Measurements from ENCODE around the gene ANGPTL5.

DNA sequence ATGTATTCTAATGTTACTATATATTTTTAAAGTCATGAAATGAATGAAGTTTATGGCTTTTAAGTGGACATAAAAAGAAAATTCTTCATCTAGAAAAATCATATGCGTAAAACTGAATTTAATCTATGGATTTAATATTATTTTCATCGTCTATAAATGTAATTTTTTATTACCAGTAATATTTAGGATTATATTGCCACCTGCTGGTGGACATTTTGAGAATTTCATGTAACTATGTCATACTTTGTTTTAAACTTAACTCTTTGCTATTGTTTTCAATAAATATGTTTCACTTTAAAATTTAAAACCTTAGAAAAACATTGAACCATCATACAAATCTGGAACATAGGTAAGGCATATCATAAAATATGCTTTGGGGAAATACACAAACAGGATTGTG lies 68.1 kb downstream of the ANGPTL5 start:
- TF ChIP-seq, protein P1, sequence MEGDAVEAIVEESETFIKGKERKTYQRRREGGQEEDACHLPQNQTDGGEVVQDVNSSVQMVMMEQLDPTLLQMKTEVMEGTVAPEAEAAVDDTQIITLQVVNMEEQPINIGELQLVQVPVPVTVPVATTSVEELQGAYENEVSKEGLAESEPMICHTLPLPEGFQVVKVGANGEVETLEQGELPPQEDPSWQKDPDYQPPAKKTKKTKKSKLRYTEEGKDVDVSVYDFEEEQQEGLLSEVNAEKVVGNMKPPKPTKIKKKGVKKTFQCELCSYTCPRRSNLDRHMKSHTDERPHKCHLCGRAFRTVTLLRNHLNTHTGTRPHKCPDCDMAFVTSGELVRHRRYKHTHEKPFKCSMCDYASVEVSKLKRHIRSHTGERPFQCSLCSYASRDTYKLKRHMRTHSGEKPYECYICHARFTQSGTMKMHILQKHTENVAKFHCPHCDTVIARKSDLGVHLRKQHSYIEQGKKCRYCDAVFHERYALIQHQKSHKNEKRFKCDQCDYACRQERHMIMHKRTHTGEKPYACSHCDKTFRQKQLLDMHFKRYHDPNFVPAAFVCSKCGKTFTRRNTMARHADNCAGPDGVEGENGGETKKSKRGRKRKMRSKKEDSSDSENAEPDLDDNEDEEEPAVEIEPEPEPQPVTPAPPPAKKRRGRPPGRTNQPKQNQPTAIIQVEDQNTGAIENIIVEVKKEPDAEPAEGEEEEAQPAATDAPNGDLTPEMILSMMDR (IDR thresholded peaks at IDR 0.05; ENCODE audit: low read length), result peak; percentile 37; the same call in 1 of the 2 replicates
- no peak for TF ChIP-seq EZH2 (IDR thresholded peaks at IDR 0.05; ENCODE audit: borderline replicate concordance, low read length)
